Hepatocyte (in vitro differentiated cells): ENCODE results near the gene LIMS2. TPM values are rescaled to one million over a fixed set of nuclear protein-coding genes. Genes with fewer than 3 reads are reported as not detected.

Experiments
- DNase-seq: peaks from one replicate; pipeline ENCODE4 v3.0.0-alpha.2; 2016; ENCODE audit warnings: low spot score
- H2AFZ ChIP-seq: fragments of 200-600 bp; sonication (generic); 2 replicates; pipeline ENCODE4 v1.6.0; 2016; ENCODE audit warnings: antibody characterized with exemption, mild to moderate bottlenecking
- H3K27ac ChIP-seq: fragments of 200-600 bp; sonication (generic); 2 replicates; pipeline ENCODE4 v1.5.1; 2016; ENCODE audit warnings: mild to moderate bottlenecking
- H3K27me3 ChIP-seq: fragments of 200-600 bp; sonication (generic); 2 replicates; pipeline ENCODE4 v1.6.1; 2016
- H3K36me3 ChIP-seq: fragments of 200-600 bp; sonication (generic); replicated peaks from 2 replicates; pipeline ENCODE4 v1.5.1; 2016; ENCODE audit warnings: low read depth; ENCODE audit not compliant: insufficient read depth
- H3K4me1 ChIP-seq: fragments of 200-600 bp; sonication (generic); 2 replicates; pipeline ENCODE4 v1.5.1; 2016; ENCODE audit warnings: mild to moderate bottlenecking, moderate library complexity; ENCODE audit not compliant: insufficient read depth
- H3K4me2 ChIP-seq: fragments of 200-600 bp; sonication (generic); 2 replicates; pipeline ENCODE4 v1.6.0; 2016
- H3K4me3 ChIP-seq: fragments of 200-600 bp; sonication (generic); 2 replicates; pipeline ENCODE4 v1.5.1; 2016; ENCODE audit warnings: mild to moderate bottlenecking
- H3K79me2 ChIP-seq: fragments of 200-600 bp; sonication (generic); 2 replicates; pipeline ENCODE4 v1.6.0; 2017; ENCODE audit warnings: mild to moderate bottlenecking
- H3K9me2 ChIP-seq: fragments of 200-600 bp; sonication (generic); replicated peaks from 2 replicates; pipeline ENCODE4 v1.6.0; 2017; ENCODE audit warnings: mild to moderate bottlenecking; ENCODE audit not compliant: insufficient read depth
- H3K9me3 ChIP-seq: fragments of 200-600 bp; sonication (generic); 2 replicates; pipeline ENCODE4 v1.5.1; 2016; ENCODE audit warnings: low read depth, mild to moderate bottlenecking
- H4K20me1 ChIP-seq: fragments of 200-600 bp; sonication (generic); 2 replicates; pipeline ENCODE4 v1.6.0; 2016; ENCODE audit warnings: mild to moderate bottlenecking; ENCODE audit not compliant: insufficient read depth, poor library complexity, severe bottlenecking
- CTCF ChIP-seq: fragments of 200-600 bp; sonication (generic); IDR thresholded peaks from 2 replicates; pipeline ENCODE4 v1.5.1; 2016; ENCODE audit warnings: antibody characterized with exemption, mild to moderate bottlenecking; ENCODE audit not compliant: poor library complexity
- EZH2 ChIP-seq: fragments of 200-600 bp; sonication (generic); IDR thresholded peaks from 2 replicates; pipeline ENCODE4 v1.6.1; 2016; ENCODE audit warnings: antibody characterized with exemption, mild to moderate bottlenecking, borderline replicate concordance
- EZH2phosphoT487 ChIP-seq: fragments of 200-600 bp; sonication (generic); IDR thresholded peaks from one replicate; pipeline ENCODE4 v1.6.1; 2018; ENCODE audit warnings: antibody characterized with exemption, mild to moderate bottlenecking, low read depth, moderate library complexity; ENCODE audit not compliant: unreplicated experiment, severe bottlenecking
- WGBS: methylation state at CpG from one replicate; pipeline ENCODE4 v1.1.6; 2016; ENCODE audit warnings: low lambda C conversion rate; ENCODE audit errors: missing lambda C conversion rate; 5-methylcytosine and 5-hydroxymethylcytosine counted together
- polyA plus RNA-seq: library from polyadenylated mRNA; unstranded; fragments of >200 nt; fragmentation: Nextera tagmentation; extraction: Ambion mirVana; gene quantifications from 2 replicates; pipeline ENCODE4 v1.2.1, GENCODE V29; 2016
- total RNA-seq: library from RNA; depleted of rRNA; stranded (reverse); fragments of >200 nt; gene quantifications from 2 replicates; pipeline ENCODE4 v1.2.3, GENCODE V29; 2014

The LIMS2 gene
- total and polyA plus RNA-seq, 2 experiments from 2014 or later: 4.0 to 8.3 TPM

GRCh38 chr2:127702395-127703009, 27.2 kb upstream of the LIMS2 start:
- DNase-seq: no peak
- Histone ChIP-seq H2AFZ (no peak overlapping the region), H3K4me2 (peak overlapping the region; percentile 81), H3K4me1 (peaks cover 19% of the 10 kb centered on the region), H3K9me2 (no peaks in the 10 kb centered on the region), H4K20me1 (peaks cover 10% of the 10 kb centered on the region), H3K36me3 (no peaks in the 10 kb centered on the region), H3K27me3 (no peaks in the 10 kb centered on the region), H3K9me3 (no peaks in the 10 kb centered on the region), H3K27ac (peak overlapping the region; percentile 99), H3K4me3 (peak overlapping the region; percentile 17), H3K79me2 (peaks cover 26% of the 10 kb centered on the region)
- TF ChIP-seq CTCF: no peak
- TF ChIP-seq EZH2phosphoT487: no peak
- no peak for TF ChIP-seq EZH2
- 71% methylated on average over 19 of the region's 19 CpGs for WGBS

GRCh38 chr2:127701651-127702394, 26.5 kb upstream of the LIMS2 start:
- Histone ChIP-seq H3K4me2 (peak overlapping the region; percentile 81), H4K20me1 (peaks cover 10% of the 10 kb centered on the region), H3K36me3 (no peaks in the 10 kb centered on the region), H3K4me3 (peak overlapping the region; percentile 65), H3K9me2 (no peaks in the 10 kb centered on the region), H3K9me3 (no peaks in the 10 kb centered on the region), H3K27ac (peak overlapping the region; percentile 99), H3K27me3 (no peaks in the 10 kb centered on the region), H3K4me1 (peaks cover 19% of the 10 kb centered on the region), H2AFZ (peak overlapping the region; percentile 21), H3K79me2 (peaks cover 26% of the 10 kb centered on the region)
- 3% methylated on average over 47 of the region's 108 CpGs for WGBS
- no peak for TF ChIP-seq EZH2
- TF ChIP-seq CTCF: no peak
- TF ChIP-seq EZH2phosphoT487: no peak
- peak; percentile 91 for DNase-seq

GRCh38 chr2:127701193-127701650, 25.9 kb upstream of the LIMS2 start, which contains the start of gene SFT2D3:
Gene SFT2D3, plus strand, starts transcription at chr2:127701497. Its CDS starts 32 bp downstream, at chr2:127701529.
- WGBS: 2% methylated on average over 38 of the region's 44 CpGs
- no peaks in the 10 kb centered on the region for H3K9me3 ChIP-seq

More at GRCh38 chr2:127701193-127701650, 25.9 kb upstream of the LIMS2 start, which contains the start of gene SFT2D3:
- H2AFZ ChIP-seq: peak within 1 kb of the TSS; percentile 63
- H3K4me2 ChIP-seq: peak within 1 kb of the TSS; percentile 81
- no peaks in the 10 kb centered on the region for H3K36me3 ChIP-seq
- peaks cover 10% of the 10 kb centered on the region for H4K20me1 ChIP-seq
- peaks cover 19% of the 10 kb centered on the region for H3K4me1 ChIP-seq
- DNase-seq: peak; percentile 95
- peak within 1 kb of the TSS; percentile 65 for H3K4me3 ChIP-seq
- H3K27ac ChIP-seq: peak within 1 kb of the TSS; percentile 99
- no peaks in the 10 kb centered on the region for H3K9me2 ChIP-seq
- no peak for TF ChIP-seq EZH2phosphoT487
- TF ChIP-seq EZH2: no peak
- no peak for TF ChIP-seq CTCF
- peaks cover 26% of the 10 kb centered on the region for H3K79me2 ChIP-seq
- no peaks in the 10 kb centered on the region for H3K27me3 ChIP-seq
